KMS-11 (cell line): Measurements from ENCODE around the gene TSSK3.

Experiments
- H2AFZ ChIP-seq: fragments of 200-600 bp; sonication (generic); 2 replicates; pipeline ENCODE4 v1.6.1; 2016; ENCODE audit warnings: antibody characterized with exemption, mixed run types, low read depth
- H3K27ac ChIP-seq: fragments of 200-600 bp; sonication (generic); 2 replicates; pipeline ENCODE4 v1.6.1; 2016; ENCODE audit warnings: mild to moderate bottlenecking, mixed run types
- H3K27me3 ChIP-seq: fragments of 200-600 bp; sonication (generic); 2 replicates; pipeline ENCODE4 v1.6.1; 2017; ENCODE audit warnings: mild to moderate bottlenecking, low read depth, mixed run types, moderate library complexity; ENCODE audit not compliant: insufficient read depth
- H3K36me3 ChIP-seq: fragments of 200-600 bp; sonication (generic); 2 replicates; pipeline ENCODE4 v1.6.1; 2017; ENCODE audit warnings: mild to moderate bottlenecking, mixed run types; ENCODE audit not compliant: insufficient read depth
- H3K4me1 ChIP-seq: fragments of 200-600 bp; sonication (generic); 2 replicates; pipeline ENCODE4 v1.6.1; 2016; ENCODE audit warnings: mild to moderate bottlenecking, low read depth, mixed run types; ENCODE audit not compliant: poor library complexity, severe bottlenecking
- H3K4me2 ChIP-seq: fragments of 200-600 bp; sonication (generic); 2 replicates; pipeline ENCODE4 v1.7.0; 2016; ENCODE audit warnings: mild to moderate bottlenecking, mixed run types
- H3K4me3 ChIP-seq: fragments of 200-600 bp; sonication (generic); IDR thresholded peaks from 2 replicates; pipeline ENCODE4 v1.6.1; 2017; ENCODE audit warnings: low read depth, low read length, mixed read lengths; ENCODE audit not compliant: insufficient read depth
- H3K79me2 ChIP-seq: fragments of 200-600 bp; sonication (generic); 2 replicates; pipeline ENCODE4 v1.6.1; 2016; ENCODE audit warnings: low read depth, mixed run types; ENCODE audit not compliant: insufficient read depth
- H3K9ac ChIP-seq: fragments of 200-600 bp; sonication (generic); 2 replicates; pipeline ENCODE4 v1.6.1; 2016; ENCODE audit warnings: mild to moderate bottlenecking, mixed run types
- H4K20me1 ChIP-seq: fragments of 200-600 bp; sonication (generic); 2 replicates; pipeline ENCODE4 v1.6.1; 2016; ENCODE audit warnings: mild to moderate bottlenecking, mixed run types; ENCODE audit not compliant: insufficient read depth
- CTCF ChIP-seq: fragments of 200-600 bp; sonication (generic); conservative IDR thresholded peaks from 2 replicates; pipeline ENCODE4 v1.6.1; 2017; ENCODE audit warnings: low read depth, mild to moderate bottlenecking, antibody characterized with exemption, low read length, moderate library complexity, mixed read lengths

The TSSK3 gene

GRCh38 chr1:32334864-32335534, 27.3 kb upstream of the TSSK3 start:
- Histone ChIP-seq H3K27ac (no peak overlapping the region), H4K20me1 (no peaks in the 10 kb centered on the region), H3K27me3 (no peaks in the 10 kb centered on the region), H3K36me3 (no peaks in the 10 kb centered on the region; the same call in 1 of the 2 replicates), H3K79me2 (no peaks in the 10 kb centered on the region), H2AFZ (no peak overlapping the region; the same call in 1 of the 2 replicates), H3K4me3 (no peak overlapping the region), H3K4me2 (peak overlapping the region; percentile 92), H3K9ac (peak overlapping the region; percentile 75), H3K4me1 (peaks cover 57% of the 10 kb centered on the region)
- TF ChIP-seq CTCF, result peak; percentile 49

- no peak overlapping the region for H3K4me3 ChIP-seq
- peaks cover 57% of the 10 kb centered on the region for H3K4me1 ChIP-seq
- peak overlapping the region; percentile 75 for H3K9ac ChIP-seq
- H3K79me2 ChIP-seq, result no peaks in the 10 kb centered on the region
- no peak overlapping the region for H3K27ac ChIP-seq
- peak overlapping the region; percentile 92; the same call in 1 of the 2 replicates for H3K4me2 ChIP-seq
- H2AFZ ChIP-seq, result no peak overlapping the region; the same call in 1 of the 2 replicates
- no peaks in the 10 kb centered on the region; the same call in 1 of the 2 replicates for H3K36me3 ChIP-seq
- no peaks in the 10 kb centered on the region for H3K27me3 ChIP-seq
- no peaks in the 10 kb centered on the region for H4K20me1 ChIP-seq
- TF ChIP-seq CTCF, result no peak
These were observed 26.9 kb upstream of the TSSK3 start for GRCh38 chr1:32335535-32335789.

GRCh38 chr1:32335790-32336590, 26.3 kb upstream of the TSSK3 start, which contains the start of gene MARCKSL1:
TSS of gene MARCKSL1 (minus strand) at chr1:32336233. CDS start at chr1:32336033, 200 bp downstream.
- Histone ChIP-seq H3K9ac (peak within 1 kb of the TSS; percentile 75), H3K4me2 (peak within 1 kb of the TSS; percentile 92), H4K20me1 (no peaks in the 10 kb centered on the region), H3K79me2 (no peaks in the 10 kb centered on the region), H3K27me3 (no peaks in the 10 kb centered on the region), H3K4me1 (peaks cover 57% of the 10 kb centered on the region), H3K4me3 (no peak within 1 kb of the TSS), H3K36me3 (no peaks in the 10 kb centered on the region; the same call in 1 of the 2 replicates), H2AFZ (no peak within 1 kb of the TSS; the same call in 1 of the 2 replicates), H3K27ac (no peak within 1 kb of the TSS)
- TF ChIP-seq CTCF, result no peak

- no peaks in the 10 kb centered on the region; the same call in 1 of the 2 replicates for H3K36me3 ChIP-seq
- no peak overlapping the region for H3K27ac ChIP-seq
- H2AFZ ChIP-seq, result no peak overlapping the region
- no peak overlapping the region for H3K9ac ChIP-seq
- H4K20me1 ChIP-seq, result no peaks in the 10 kb centered on the region
- H3K79me2 ChIP-seq, result no peaks in the 10 kb centered on the region
- TF ChIP-seq CTCF, result no peak
- peak overlapping the region; percentile 92 for H3K4me2 ChIP-seq
- peaks cover 59% of the 10 kb centered on the region for H3K4me1 ChIP-seq
- no peak overlapping the region for H3K4me3 ChIP-seq
- H3K27me3 ChIP-seq, result no peaks in the 10 kb centered on the region
These were observed 25.8 kb upstream of the TSSK3 start for GRCh38 chr1:32336591-32336932.
